A549 (cell line): ENCODE results near the gene ZBTB16.

ENCODE experiments used
- BHLHE40 ChIP-seq: IDR thresholded peaks from 2 replicates; pipeline ENCODE4 v1.6.1; 2012; ENCODE audit warnings: low read depth, low read length, inconsistent platforms
- CEBPB ChIP-seq, 2 experiments: fragments of >200 bp in 1 of 2; sonication (Bioruptor Twin) in 1 of 2; formaldehyde crosslinking in 1 of 2; IDR thresholded peaks; 2 replicates each; pipeline ENCODE4 v1.6.1; 2012 to 2016
- EP300 ChIP-seq, 2 experiments: fragments of >200 bp; sonication (Bioruptor Twin); formaldehyde crosslinking; IDR thresholded peaks; 2 replicates in 1 of 2; 3 replicates in 1 of 2; pipeline ENCODE4 v1.6.1; 2016 to 2017
- HDAC2 ChIP-seq: fragments of 200-600 bp; sonication (generic); IDR thresholded peaks from 2 replicates; pipeline ENCODE4 v1.6.1; 2016
- MAZ ChIP-seq: fragments of 150-350 bp; IDR thresholded peaks from 2 replicates; pipeline ENCODE4 v1.6.1; 2014; ENCODE audit warnings: antibody characterized with exemption, low read depth, low read length, borderline replicate concordance
- NR3C1 ChIP-seq: fragments of >200 bp; sonication (Bioruptor Twin); formaldehyde crosslinking; IDR thresholded peaks from 3 replicates; pipeline ENCODE4 v1.6.1; 2017
- PHF8 ChIP-seq: fragments of 200-600 bp; sonication (generic); IDR thresholded peaks from 2 replicates; pipeline ENCODE4 v1.6.1; 2016; ENCODE audit warnings: low read depth, mild to moderate bottlenecking, antibody characterized with exemption, moderate library complexity, borderline replicate concordance
- POLR2A ChIP-seq: IDR thresholded peaks from 2 replicates; pipeline ENCODE4 v1.6.1; 2012; ENCODE audit warnings: mild to moderate bottlenecking, low read length
- ZNF302 ChIP-seq: fragments of 250-450 bp; sonication (Bioruptor Pico); IDR thresholded peaks from 2 replicates; pipeline ENCODE4 v1.9.0; 2021; ENCODE audit warnings: inconsistent platforms, mild to moderate bottlenecking, moderate library complexity
- ZSCAN20 ChIP-seq: fragments of 250-450 bp; sonication (Bioruptor Pico); IDR thresholded peaks from 2 replicates; pipeline ENCODE4 v1.8.0; 2022; ENCODE audit warnings: mild to moderate bottlenecking, moderate library complexity
- TF ChIP-seq, protein P1 (sequence below): fragments of 200-600 bp; sonication (generic); IDR thresholded peaks from 2 replicates; pipeline ENCODE4 v1.6.1; 2016; ENCODE audit warnings: antibody characterized with exemption, mild to moderate bottlenecking, moderate library complexity
- TF ChIP-seq, protein P2 (sequence below): fragments of 250-450 bp; sonication (Bioruptor Pico); IDR thresholded peaks from 2 replicates; pipeline ENCODE4 v1.5.0; 2021; ENCODE audit warnings: mild to moderate bottlenecking, moderate library complexity, borderline replicate concordance
- TF ChIP-seq, protein P3 (sequence below): fragments of >200 bp; sonication (Bioruptor Twin); formaldehyde crosslinking; IDR thresholded peaks from 3 replicates; pipeline ENCODE4 v1.5.1; 2016

DNA sequence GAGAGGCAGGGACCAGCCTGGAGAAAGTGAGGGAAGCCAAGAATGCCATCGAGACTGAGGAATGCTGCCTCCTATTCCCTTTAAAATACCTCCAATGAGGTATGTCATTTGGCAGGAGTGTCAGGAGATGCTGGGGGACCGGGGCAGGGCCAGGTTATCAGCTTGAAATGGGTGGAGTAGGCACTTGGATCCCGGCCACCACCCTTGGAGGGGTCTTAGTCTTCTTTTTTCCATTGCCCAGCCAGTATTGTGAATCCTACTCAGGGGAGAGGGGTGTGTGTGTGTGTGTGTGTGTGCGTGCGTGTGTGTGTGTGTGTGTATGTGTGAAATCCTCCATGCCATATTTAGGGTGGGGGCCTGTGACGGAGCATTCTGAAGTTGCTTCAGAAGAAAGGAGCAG, 116.2 kb downstream of the ZBTB16 start:
- TF ChIP-seq ZSCAN20 (CRISPR knock-in tag) (no peak), CEBPB (IDR thresholded peaks at IDR 0.05) (no peak), POLR2A (no peak), PHF8 (no peak), MAZ (no peak), EP300 (IDR thresholded peaks at IDR 0.05) (no peak), ZNF302 (CRISPR knock-in tag) (no peak), NR3C1 (no peak), HDAC2 (no peak), BHLHE40 (no peak)
- TF ChIP-seq, protein P1, sequence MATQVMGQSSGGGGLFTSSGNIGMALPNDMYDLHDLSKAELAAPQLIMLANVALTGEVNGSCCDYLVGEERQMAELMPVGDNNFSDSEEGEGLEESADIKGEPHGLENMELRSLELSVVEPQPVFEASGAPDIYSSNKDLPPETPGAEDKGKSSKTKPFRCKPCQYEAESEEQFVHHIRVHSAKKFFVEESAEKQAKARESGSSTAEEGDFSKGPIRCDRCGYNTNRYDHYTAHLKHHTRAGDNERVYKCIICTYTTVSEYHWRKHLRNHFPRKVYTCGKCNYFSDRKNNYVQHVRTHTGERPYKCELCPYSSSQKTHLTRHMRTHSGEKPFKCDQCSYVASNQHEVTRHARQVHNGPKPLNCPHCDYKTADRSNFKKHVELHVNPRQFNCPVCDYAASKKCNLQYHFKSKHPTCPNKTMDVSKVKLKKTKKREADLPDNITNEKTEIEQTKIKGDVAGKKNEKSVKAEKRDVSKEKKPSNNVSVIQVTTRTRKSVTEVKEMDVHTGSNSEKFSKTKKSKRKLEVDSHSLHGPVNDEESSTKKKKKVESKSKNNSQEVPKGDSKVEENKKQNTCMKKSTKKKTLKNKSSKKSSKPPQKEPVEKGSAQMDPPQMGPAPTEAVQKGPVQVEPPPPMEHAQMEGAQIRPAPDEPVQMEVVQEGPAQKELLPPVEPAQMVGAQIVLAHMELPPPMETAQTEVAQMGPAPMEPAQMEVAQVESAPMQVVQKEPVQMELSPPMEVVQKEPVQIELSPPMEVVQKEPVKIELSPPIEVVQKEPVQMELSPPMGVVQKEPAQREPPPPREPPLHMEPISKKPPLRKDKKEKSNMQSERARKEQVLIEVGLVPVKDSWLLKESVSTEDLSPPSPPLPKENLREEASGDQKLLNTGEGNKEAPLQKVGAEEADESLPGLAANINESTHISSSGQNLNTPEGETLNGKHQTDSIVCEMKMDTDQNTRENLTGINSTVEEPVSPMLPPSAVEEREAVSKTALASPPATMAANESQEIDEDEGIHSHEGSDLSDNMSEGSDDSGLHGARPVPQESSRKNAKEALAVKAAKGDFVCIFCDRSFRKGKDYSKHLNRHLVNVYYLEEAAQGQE: no peak
- TF ChIP-seq, protein P2, sequence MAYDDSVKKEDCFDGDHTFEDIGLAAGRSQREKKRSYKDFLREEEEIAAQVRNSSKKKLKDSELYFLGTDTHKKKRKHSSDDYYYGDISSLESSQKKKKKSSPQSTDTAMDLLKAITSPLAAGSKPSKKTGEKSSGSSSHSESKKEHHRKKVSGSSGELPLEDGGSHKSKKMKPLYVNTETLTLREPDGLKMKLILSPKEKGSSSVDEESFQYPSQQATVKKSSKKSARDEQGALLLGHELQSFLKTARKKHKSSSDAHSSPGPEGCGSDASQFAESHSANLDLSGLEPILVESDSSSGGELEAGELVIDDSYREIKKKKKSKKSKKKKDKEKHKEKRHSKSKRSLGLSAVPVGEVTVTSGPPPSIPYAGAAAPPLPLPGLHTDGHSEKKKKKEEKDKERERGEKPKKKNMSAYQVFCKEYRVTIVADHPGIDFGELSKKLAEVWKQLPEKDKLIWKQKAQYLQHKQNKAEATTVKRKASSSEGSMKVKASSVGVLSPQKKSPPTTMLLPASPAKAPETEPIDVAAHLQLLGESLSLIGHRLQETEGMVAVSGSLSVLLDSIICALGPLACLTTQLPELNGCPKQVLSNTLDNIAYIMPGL (CRISPR knock-in tag): no peak
- TF ChIP-seq, protein P3, sequence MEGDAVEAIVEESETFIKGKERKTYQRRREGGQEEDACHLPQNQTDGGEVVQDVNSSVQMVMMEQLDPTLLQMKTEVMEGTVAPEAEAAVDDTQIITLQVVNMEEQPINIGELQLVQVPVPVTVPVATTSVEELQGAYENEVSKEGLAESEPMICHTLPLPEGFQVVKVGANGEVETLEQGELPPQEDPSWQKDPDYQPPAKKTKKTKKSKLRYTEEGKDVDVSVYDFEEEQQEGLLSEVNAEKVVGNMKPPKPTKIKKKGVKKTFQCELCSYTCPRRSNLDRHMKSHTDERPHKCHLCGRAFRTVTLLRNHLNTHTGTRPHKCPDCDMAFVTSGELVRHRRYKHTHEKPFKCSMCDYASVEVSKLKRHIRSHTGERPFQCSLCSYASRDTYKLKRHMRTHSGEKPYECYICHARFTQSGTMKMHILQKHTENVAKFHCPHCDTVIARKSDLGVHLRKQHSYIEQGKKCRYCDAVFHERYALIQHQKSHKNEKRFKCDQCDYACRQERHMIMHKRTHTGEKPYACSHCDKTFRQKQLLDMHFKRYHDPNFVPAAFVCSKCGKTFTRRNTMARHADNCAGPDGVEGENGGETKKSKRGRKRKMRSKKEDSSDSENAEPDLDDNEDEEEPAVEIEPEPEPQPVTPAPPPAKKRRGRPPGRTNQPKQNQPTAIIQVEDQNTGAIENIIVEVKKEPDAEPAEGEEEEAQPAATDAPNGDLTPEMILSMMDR: no peak
